Mucosa of descending colon (tissue), 3 donors: ENCODE data around the gene YAP1. TPM values are rescaled to one million over a fixed set of nuclear protein-coding genes. Genes with fewer than 3 reads are reported as not detected.
A peak's percentile ranks its signal among the peaks of the same experiment; 100 is the strongest.

Experiments
- ATAC-seq: fragments of 200-7000 bp; cut with Tn5 transposase; one replicate; pipeline ENCODE4 v1.9.1; 2020; ENCODE audit warnings: mild to moderate bottlenecking, moderate library complexity
- DNase-seq, 3 donors: peaks; one replicate each; pipeline ENCODE4 v3.0.0-alpha.2; 2020
- H3K36me3 ChIP-seq: fragments of 200-600 bp; one replicate; pipeline ENCODE4 v1.8.0; 2021; ENCODE audit warnings: low read depth, mild to moderate bottlenecking
- H3K4me1 ChIP-seq: fragments of 200-600 bp; one replicate; pipeline ENCODE4 v1.8.0; 2021; ENCODE audit warnings: low read depth, mild to moderate bottlenecking
- H3K4me3 ChIP-seq: fragments of 200-600 bp; one replicate; pipeline ENCODE4 v1.8.0; 2021; ENCODE audit warnings: mild to moderate bottlenecking
- H3K9me3 ChIP-seq: fragments of 200-600 bp; one replicate; pipeline ENCODE4 v1.8.0; 2021; ENCODE audit warnings: mild to moderate bottlenecking
- CTCF ChIP-seq: fragments of 200-600 bp; IDR thresholded peaks from one replicate; pipeline ENCODE4 v1.8.0; 2022; ENCODE audit warnings: antibody characterized with exemption, mild to moderate bottlenecking
- intact Hi-C, 2 donors: fragments of 100-400 bp; cut with DNase I in 1 of 2; cut with micrococcal nuclease in 1 of 2; formaldehyde crosslinking; loops; one replicate each; pipeline versions ENCODE4 v1.11.0 to v1.11.1; 2022; cut with DNase I, micrococcal nuclease
- total RNA-seq, 3 donors: library from RNA; stranded (reverse); fragmentation: NEBNext Ultra II Directional in 2 of 3; extraction: Animal tissue kit (Norgen Biotek cat#: 25700) in 2 of 3; gene quantifications; one replicate each; pipeline versions ENCODE4 v1.2.1 to v1.2.4, GENCODE V29; 2021 to 2023
- donor health status: DM: no; HTN: no; CAD: no; lungs with moderate emphysema.
- donor health status: DM: no; HTN: no; CAD: no.
- donor health status: DM: no; HTN: yes; CAD: no.

The YAP1 gene
- total RNA-seq, 3 donors from 2014 or later = 41.3 to 126 (median 52.2) TPM

- intact Hi-C loops = no loop called here
- TF ChIP-seq CTCF = no peak
- no peaks in the 10 kb centered on the region for H3K36me3 ChIP-seq
Observed at GRCh38 chr11:102244681-102245409, 134.6 kb downstream of the YAP1 start.

GRCh38 chr11:102251423-102251822 lies 141.2 kb downstream of the YAP1 start:
- intact Hi-C loops = no loop called here
- Histone ChIP-seq H3K9me3 (no peaks in the 10 kb centered on the region), H3K4me1 (no peaks in the 10 kb centered on the region), H3K4me3 (no peak overlapping the region), H3K36me3 (no peaks in the 10 kb centered on the region)
- no peak for ATAC-seq
- no peak for DNase-seq
- no peak for TF ChIP-seq CTCF

More at GRCh38 chr11:102244681-102245409, 134.6 kb downstream of the YAP1 start:
- DNase-seq (no peak), ATAC-seq (no peak)
- no peak overlapping the region for H3K4me3 ChIP-seq
- H3K4me1 ChIP-seq = no peaks in the 10 kb centered on the region
- H3K9me3 ChIP-seq = no peaks in the 10 kb centered on the region

- intact Hi-C loops = no loop called here
- ATAC-seq (no peak), DNase-seq (no peak)
- H3K4me3 ChIP-seq = no peak overlapping the region
- no peaks in the 10 kb centered on the region for H3K9me3 ChIP-seq
- H3K36me3 ChIP-seq = no peaks in the 10 kb centered on the region
- H3K4me1 ChIP-seq = no peaks in the 10 kb centered on the region
- TF ChIP-seq CTCF = no peak
Observed at GRCh38 chr11:102252339-102252891, 142.2 kb downstream of the YAP1 start.

- ATAC-seq = peak; percentile 83
Observed at GRCh38 chr11:102253020-102253715, 142.9 kb downstream of the YAP1 start.

GRCh38 chr11:102254047-102254446 lies 143.8 kb downstream of the YAP1 start:
- DNase-seq = no peak
- intact Hi-C loops = no loop called here
- Histone ChIP-seq H3K36me3 (no peaks in the 10 kb centered on the region), H3K4me1 (no peaks in the 10 kb centered on the region), H3K4me3 (no peak overlapping the region), H3K9me3 (no peaks in the 10 kb centered on the region)
- no peak for TF ChIP-seq CTCF
- peak; percentile 26 for ATAC-seq

More at GRCh38 chr11:102253020-102253715, 142.9 kb downstream of the YAP1 start:
- Histone ChIP-seq H3K4me3 (no peak overlapping the region), H3K36me3 (no peaks in the 10 kb centered on the region), H3K9me3 (no peaks in the 10 kb centered on the region), H3K4me1 (no peaks in the 10 kb centered on the region)
- peak in 2 of 3 donors; percentile 25 to 46 for DNase-seq
- intact Hi-C loops = no loop called here
- TF ChIP-seq CTCF = no peak
